ENCODE results near the gene COL12A1. TPM values are rescaled to one million over a fixed set of nuclear protein-coding genes. Genes with fewer than 3 reads are reported as not detected.

COL12A1 gene
- total RNA-seq, 1 donor from 2014 or later: 1.6 TPM

DNA sequence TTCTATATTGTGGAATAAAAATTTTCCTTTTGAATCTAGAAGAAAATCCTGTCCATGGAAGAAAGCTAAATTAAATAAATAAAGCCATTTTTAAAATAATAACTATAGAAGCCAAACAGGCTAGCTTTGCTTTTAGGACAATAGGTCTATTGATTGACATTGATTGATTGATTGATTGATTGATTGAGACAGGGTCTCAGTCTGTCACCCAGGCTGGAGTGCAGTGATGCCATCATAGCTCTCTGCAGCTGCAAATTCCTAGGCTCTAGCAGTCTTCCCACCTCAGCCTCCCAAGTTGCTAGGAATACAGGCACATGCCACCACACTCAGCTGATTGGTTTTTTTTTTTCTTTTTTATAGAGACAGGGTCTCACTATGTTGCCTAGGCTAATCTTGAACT lies 97.9 kb downstream of the COL12A1 start:
- ATAC-seq (no peak), DNase-seq (ENCODE audit: low spot score) (no peak)

DNA sequence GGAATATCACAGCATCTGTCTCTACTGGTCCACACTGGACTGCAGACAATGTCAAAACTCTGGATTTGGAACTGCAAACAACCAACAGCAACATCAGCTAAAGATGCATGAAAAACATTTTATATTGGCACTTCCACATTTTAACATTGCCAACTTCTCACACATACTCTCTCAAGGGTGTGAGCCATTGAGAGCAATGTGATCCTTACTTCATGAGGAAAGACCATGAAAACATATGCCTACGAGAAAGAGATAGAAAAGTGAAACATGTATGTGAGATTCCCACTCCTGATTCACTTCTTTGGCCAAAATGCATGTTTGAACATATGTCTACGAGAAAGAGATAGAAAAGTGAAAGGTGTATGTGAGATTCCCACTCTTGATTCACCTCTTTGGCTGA lies 99.4 kb downstream of the COL12A1 start:
- no peak for ATAC-seq
- no peak for DNase-seq (ENCODE audit: low spot score)

DNA sequence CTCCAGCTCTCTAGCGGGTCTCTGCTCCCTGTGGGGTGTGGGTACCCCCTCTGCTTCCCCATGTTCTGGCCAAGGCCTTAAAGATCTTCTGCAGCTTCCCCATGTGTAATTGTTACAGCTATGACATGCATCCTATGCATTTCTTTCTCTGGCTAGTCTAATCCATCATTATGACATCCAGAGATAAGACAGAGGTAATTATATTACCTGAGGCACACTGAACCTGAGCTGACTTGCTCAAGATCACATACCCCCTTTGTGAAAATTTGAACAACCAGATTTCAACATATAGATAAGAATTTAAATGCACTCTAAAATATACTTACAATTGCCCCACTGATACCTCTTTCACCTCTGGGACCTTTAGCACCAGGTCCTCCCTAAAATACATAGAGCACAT lies 102.4 kb downstream of the COL12A1 start:
- no peak for DNase-seq (ENCODE audit: low spot score)
- ATAC-seq: no peak

DNA sequence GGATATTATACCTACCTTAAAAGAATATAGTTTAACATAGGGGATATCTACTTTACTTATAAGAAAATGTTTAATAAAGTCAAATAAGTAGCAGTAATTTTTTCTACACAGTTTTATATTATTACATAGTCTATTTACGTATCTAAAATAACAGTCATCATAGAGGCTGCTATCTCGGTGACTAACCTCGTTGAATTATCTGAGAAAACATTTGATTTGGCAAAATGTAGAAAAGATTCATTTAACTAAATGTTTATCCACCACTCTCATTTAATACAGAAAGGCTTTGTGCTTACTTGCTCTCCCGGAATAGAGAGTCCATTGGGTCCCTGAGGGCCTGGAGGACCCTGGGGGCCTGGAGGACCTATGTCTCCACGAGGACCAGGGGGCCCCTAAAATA lies 103.6 kb downstream of the COL12A1 start:
- ATAC-seq: no peak
- no peak for DNase-seq (ENCODE audit: low spot score)

DNA sequence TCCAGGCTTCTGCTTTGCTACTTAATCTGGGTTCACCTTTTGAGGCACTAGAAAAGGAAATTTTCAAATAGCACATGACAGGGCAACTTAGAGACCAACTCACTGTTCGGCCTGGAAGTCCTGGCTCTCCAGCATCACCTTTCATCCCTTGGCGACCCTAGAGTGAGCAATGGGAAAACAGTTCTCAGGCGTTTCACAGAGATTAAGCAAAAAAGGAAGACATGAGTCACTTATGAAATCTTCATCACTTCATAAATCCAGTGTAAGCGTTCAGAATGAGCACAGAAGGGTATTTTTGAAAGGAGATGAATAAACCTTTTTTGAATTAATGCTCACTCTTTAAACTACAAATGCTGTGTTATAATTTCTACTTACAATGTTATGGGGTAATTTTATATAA lies 104.0 kb downstream of the COL12A1 start:
- ATAC-seq (no peak), DNase-seq (ENCODE audit: low spot score) (no peak)

DNA sequence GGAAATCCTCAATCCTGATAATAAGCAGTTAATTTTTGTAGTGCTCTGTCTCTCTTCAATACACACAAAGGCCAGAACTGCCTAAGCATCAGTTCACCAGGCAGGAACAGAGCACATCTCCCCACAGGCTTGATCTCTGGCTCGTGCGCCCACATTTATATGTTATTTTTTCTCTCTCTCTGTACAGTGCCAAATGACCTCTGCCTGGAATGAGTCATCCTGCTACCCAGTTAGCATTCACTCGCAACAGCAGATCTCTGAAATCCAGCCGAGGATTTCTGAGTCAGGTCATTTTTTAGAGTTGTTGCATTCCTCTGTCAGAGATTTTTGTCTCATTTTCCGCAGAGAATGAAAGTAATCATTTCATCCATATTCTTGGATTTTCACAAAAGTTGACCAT lies 107.1 kb downstream of the COL12A1 start:
- ATAC-seq (peak; percentile 95), DNase-seq (ENCODE audit: low spot score) (peak; percentile 45)

DNA sequence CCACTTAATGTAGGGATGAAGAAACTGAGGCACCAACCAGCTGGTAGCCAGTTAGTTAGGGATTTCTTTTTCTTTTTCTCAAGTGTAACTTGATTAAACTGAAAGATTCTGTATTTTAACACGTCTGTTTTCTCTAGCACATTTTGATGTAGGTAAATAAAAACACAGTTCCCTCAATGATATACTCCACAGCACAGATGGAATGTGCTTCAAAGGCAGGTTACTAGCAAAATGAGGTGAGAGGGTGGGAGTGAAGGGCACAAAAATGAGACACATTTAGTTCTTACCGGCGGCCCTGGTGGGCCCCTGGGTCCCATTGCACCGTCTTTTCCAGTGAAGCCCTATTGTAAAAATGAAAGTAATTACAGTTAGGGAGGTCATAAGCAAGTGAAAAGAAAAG lies 108.9 kb downstream of the COL12A1 start:
- ATAC-seq (no peak), DNase-seq (ENCODE audit: low spot score) (no peak)

DNA sequence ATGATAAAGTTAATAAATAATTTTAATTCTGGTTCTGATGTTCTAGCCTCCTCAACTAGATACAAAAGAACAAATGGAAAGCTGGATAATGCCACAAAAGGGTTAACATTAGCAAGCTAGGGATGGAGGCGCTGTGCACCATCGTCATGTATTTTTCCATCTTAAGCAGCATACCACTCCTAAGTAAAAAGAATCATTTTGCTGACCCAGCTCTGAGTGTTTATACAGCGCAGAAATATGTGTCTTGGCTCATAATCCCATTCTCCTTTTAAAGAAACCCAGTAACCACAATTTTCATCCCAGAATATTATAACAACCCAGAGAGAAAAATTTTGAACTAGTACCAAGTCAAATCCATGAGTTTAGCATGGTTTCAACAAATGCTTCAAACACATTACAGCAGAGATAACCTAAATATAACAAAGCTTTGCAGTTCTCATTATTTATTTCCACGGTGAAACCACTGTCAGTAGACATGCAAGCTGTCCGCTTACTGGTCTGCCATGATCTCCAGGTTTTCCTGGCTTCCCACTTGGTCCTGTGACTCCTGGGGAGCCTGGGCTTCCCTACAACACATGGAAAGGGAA lies 111.1 kb downstream of the COL12A1 start:
- ATAC-seq: no peak
- DNase-seq (ENCODE audit: low spot score): no peak

DNA sequence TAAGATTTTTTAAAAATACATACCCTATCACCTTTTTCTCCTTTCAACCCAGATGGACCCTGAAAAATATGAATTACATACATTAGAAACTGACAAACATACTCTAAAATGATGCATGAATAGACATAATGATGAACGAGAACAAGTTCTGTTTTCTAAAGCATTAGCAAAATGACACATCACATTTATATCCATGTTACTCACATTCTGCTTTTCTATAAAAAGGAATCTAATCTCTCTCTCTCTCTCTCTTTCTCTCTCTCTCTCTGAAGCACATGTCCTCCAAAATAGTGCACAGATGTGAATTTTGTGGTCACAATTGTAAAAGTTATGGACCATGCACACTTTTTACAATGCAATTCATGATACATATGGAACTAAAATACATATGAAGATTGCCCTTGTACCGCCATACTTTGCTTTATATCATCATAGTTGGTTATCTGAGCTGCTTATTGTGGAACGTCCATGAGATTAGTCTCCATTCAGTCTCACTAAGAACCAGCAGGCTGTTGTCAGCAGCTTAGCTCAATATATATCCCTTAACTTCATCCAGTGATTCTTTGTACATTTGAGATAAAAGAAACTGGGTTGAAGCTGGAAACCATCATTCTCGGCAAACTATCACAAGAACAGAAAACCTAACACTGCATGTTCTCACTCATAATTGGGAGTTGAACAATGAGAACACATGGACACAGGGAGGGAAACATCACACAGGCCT lies 114.2 kb downstream of the COL12A1 start:
- DNase-seq (ENCODE audit: low spot score): no peak
- no peak for ATAC-seq

DNA sequence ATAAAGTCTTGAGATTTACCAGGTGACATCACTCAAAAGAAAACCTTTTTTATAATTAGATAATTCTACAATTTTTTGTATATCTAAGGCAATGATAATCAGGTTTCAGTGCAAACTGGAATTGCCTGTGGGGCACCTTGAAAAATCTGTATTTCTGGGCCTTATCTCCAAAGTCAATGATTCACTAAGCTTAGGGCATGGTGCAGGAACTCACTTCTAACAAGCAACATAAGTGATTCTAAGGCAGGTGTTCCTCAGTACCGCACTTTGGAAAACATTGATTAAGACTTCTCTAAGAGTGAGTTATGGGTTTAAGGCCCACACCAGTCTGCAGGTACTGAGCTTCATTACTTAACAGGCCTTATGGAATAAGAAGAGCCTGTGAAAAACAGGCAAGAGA lies 115.3 kb downstream of the COL12A1 start:
- ATAC-seq (peak; percentile 57), DNase-seq (ENCODE audit: low spot score) (no peak)

DNA sequence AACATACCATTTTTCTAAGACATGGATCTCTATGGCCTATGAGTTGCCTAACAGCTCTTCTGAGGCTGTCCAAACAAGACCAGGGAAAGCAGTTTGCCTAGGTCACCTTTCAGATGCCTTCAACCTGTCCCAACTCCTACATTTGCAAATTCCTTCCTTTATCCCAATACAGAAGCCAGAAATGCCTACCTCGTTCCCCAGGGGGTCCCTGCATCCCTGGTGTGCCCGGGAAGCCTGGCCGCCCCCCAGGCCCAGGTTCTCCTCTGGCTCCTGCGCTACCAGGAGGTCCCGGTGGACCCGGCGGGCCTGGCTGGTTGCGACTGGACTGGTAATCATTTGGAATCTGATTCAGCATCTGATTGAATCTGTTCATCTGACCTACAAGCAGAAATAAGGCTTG lies 115.9 kb downstream of the COL12A1 start:
- DNase-seq (ENCODE audit: low spot score): no peak
- no peak for ATAC-seq

DNA sequence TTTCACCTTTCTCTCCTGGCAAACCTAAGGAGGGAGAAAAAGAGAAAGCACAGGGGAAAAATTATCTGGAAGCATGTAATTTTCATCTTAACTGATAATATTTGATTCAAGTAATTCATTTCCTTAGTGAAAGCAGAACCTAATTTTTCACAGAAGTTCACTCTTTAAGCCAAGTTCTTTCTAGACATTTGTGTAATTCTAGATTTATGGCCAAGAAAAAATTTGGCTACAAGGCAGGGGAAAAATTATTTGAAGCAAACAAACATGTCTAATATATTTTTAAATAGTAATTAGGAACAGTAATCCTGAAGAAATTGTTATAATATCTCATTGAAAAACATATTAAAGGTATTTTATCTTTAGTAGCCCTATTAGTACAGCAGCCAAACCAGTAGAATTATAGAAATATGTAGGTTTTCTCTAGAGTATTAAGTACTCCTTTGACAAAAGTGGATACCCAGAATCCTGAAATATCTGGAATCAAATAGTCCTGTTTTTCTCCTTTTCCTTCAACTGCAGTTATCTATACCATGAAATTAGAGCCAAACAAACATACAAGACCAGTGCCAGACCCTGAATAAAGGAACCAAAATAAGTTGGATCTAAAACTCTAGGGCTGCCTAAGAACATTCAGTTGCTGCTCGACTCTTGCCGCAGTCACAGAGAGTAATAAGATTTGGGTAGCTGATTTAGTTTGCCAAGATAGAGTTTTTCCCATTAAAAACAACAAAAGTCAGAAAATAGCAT lies 116.5 kb downstream of the COL12A1 start:
- ATAC-seq (no peak), DNase-seq (ENCODE audit: low spot score) (no peak)

DNA sequence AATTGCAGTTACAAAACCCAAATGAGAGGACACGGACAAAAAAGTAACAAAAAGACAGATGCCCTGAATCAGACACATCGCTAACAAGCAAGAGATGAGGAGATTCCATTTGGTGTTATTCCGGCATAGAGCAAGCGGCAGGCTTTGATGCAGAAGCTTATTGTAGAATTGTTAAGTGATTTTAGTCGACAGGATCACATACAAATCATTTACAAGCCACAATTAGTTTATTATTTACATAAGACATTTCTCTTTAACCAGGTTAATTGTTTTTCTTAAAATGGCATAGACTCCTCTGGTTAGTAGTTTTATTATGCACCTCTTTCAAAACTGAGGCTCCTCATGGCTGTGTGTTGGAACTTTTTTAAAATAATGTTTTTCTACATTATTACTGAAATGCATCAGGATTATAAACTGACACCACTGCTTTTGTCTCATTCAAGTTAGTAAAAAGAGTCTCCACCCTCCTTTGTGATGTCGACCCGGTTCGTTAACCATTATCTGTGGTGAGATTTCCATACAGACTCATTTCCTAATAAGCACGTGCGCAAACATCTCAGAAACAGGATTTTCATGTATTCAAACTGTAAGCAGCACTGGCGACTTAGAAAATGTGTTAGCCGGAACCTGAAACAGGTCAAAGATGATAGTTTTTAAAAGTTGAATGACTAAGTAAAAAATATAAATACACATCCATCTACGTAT lies 119.8 kb downstream of the COL12A1 start:
- ATAC-seq: no peak
- no peak for DNase-seq (ENCODE audit: low spot score)

DNA sequence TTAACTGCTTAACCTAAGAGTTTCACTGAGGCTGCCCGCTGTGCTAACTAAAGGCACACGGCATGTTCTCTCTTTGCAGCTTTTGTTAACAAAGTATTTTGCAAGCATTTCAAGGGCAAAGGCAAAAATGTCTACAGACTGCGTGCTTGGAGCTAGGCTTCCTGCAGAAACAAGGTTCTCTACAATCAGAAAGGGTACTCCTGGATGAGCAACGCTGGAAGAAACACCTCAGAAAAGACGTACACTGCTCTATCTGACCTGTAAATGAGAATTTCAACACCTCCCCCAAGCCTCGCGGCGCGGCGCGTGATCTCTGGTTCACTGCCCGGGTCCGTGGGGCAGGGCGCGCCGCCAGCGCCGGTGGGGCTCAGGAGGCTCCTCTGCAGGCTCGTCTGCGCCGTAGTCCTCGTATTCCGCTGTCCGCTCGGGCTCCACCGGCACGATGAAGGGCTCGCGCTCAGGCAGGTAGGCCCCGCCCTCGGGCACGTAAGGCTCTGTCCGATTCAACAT lies 120.9 kb downstream of the COL12A1 start:
- ATAC-seq: peak; percentile 92

DNA sequence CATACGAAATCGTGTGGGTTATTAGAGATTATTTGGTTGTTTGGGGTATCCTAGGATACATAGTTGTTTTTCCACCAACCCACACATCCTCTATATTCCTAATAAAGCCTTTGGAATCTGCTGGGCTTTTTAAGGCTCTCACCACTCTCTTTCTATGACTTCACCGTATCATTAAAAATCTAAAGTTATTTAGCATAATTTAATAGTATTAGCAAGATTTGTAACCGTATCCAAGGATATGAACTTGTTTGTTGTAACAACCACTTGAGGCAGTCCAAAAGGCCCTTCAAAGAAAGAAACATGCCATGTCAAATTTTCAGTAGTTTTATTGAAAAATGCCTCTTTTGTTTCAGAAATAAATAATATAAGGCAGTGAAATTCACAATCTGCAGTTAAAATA lies 121.8 kb downstream of the COL12A1 start:
- DNase-seq (ENCODE audit: low spot score): no peak

More for the DNA sequence above, 120.9 kb downstream of the COL12A1 start:
- DNase-seq (ENCODE audit: low spot score): peak; percentile 61

DNA sequence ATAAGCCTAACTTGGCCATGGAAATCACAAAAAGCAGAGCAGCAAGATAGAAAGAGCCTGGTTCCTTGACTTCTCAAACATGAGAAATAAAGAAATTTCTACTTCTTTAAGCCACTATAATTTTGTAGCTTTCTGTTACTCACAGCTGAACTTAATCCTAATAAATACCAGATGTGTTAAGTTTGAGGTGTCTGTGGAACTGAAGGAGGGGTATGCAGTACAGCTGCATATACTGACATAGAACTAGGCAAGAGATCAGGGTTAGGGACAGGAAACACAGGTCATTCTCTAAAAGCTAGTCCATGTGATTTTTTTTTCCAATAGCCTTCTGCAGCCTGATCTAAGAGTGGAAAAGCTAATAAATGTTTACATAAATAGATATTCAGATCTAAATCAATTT lies 123.9 kb downstream of the COL12A1 start:
- ATAC-seq: no peak

More for the DNA sequence above, 121.8 kb downstream of the COL12A1 start:
- ATAC-seq: no peak

DNA sequence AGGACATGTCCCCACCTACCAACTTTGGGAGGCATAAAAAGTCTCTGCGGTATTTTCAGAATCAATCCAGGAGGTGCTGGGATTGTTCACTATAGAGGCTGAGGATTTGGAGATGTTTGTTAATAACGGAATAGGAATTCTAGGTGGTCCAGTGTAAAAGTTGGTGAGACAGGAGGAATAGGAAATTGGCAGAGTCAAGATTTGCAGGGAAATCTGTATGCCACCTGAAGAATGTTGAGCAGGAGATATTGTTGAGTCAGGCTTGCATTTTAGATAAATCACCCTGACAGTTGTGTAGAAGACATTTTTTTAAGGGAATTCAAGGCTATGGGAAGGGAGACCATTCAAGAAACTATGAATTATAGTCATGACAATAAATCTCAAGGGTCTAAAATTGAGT lies 124.8 kb downstream of the COL12A1 start:
- ATAC-seq (no peak), DNase-seq (ENCODE audit: low spot score) (no peak)

More for the DNA sequence above, 123.9 kb downstream of the COL12A1 start:
- DNase-seq (ENCODE audit: low spot score): no peak

DNA sequence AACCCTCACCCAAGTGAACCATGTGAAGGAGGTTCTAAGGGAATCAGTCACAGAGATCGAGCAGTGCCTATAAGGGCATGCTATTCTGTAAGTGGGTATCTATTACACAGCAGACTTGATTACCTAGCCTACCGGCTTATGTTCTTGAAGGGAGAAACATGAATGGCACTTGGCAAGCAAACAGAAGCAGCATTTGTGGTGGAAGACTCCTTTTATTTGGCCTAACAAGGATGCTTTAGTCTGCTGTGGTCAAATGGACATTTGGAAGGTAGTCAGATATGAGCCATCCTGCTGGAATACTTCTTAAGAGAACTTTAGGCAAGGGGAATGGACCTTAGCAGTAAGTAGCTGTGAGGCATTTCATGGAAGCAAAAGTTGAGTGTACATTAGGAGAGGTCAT lies 126.3 kb downstream of the COL12A1 start:
- no peak for ATAC-seq
- DNase-seq (ENCODE audit: low spot score): no peak

DNA sequence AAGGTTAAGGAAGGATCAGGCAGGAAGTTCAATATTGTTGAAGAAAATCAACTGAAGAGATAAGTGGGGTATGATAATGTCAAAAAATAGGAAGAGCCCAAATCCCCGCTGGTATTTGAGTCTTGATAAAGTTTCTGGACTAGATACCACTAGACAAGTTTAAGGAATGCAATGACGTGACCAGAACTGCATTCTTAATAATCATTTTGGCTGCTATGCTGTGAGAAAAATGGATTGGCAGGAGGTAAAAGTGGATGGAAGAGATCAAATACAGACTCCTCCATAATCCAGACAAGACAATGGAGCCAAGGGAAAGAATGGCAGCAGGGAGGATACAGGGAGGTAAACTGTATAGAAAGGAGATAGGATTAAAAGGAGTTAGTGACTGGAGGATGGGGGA lies 128.2 kb downstream of the COL12A1 start:
- DNase-seq (ENCODE audit: low spot score) (no peak), ATAC-seq (no peak)

DNA sequence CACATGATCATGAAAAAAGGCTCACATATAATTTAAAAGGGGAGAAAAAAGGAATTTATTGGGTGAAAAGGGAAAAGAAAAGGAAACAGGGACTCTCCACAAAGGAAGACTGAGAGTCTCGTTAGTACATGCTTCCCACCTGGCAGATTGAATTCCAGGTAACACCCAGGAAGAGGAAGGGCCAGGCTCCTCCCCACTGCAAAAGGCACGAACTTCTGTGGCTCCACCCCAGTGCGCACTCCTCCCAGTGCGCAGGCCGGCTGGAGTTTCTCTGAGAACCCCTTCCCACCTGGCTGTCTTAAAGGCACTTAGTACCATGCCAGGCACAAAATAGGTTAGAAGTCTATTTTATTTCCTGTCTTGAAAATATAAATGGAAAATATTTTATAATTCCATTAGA lies 129.8 kb downstream of the COL12A1 start:
- ATAC-seq (no peak), DNase-seq (ENCODE audit: low spot score) (no peak)

DNA sequence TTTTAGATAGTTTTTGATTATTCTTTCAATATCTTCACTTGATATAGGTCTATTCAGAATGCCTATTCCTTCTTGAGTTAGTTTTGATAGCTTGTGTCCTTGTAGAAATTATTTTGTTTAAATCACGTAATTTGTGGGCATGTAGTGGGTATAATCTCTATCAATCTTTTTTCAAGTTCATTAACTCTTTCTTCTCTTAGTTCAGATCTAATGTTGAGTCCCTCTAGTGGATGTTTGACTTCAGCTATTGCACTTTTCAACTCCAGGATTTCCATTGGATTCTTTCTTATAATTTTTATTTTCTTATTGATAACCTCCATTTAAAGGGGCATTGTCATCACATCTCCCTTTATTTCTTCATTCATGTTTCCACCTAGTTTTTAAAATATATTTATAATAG lies 135.6 kb downstream of the COL12A1 start:
- no peak for ATAC-seq
- DNase-seq (ENCODE audit: low spot score): no peak
